HG03196 (cell line): Measurements from ENCODE around the gene SF3B4.

ENCODE experiments used
- ATAC-seq: cut with Tn5 transposase; IDR thresholded peaks from one replicate; pipeline ENCODE4 v1.9.1; 2021; ENCODE audit not compliant: unreplicated experiment

SF3B4 gene

GRCh38 chr1:149934356-149934755 lies 6.8 kb upstream of the SF3B4 start:
- ATAC-seq: no peak

DNA sequence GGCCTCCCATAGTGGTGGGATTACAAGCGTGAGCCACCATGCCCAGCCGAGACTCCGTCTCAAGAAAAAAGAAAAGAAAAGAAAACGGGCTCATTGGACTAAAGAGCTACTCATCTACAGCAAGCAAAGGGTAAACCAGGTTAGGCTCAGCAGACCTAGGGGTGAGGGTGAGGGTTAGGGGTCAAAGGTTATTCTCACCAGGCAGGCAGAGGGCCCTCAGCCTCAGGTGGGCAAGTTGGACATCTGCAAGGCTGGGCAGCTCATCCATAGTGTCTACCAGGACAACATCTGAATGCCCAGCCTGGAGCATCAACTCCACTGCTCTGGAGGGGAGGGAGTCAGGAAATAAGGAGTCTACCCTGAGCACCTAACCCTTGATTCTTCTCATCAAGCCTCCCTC lies 5.6 kb upstream of the SF3B4 start:
- no peak for ATAC-seq

- no peak for ATAC-seq
These were observed 4.9 kb upstream of the SF3B4 start for GRCh38 chr1:149932474-149932873.

DNA sequence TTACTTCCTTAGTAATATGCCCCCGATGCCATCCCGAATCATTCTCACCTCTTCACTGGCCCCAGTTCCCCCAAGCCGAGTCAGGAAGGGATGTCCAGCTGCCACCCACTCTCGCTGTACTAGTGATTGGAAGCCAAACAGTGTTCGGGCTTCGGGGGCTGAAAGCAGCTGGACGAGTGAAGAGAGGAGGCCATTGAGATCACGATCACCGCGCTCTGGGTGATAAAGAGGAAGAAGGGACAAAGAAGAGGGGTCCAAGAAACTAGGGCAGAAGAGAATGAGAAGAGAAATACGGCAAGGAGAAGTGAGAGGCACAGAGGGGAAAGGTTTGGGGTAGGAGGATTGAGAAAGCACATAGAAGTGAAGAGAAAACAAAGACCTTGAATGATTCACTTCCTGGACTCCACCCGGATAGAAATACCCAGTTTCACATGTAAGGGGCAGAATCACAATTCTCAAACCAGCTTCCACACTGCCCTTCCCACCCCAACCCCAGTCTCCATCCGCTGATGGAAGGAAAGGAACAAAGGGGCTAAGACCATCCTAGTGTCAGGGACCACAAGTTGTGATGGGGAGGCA lies 3.7 kb upstream of the SF3B4 start:
- ATAC-seq: no peak

DNA sequence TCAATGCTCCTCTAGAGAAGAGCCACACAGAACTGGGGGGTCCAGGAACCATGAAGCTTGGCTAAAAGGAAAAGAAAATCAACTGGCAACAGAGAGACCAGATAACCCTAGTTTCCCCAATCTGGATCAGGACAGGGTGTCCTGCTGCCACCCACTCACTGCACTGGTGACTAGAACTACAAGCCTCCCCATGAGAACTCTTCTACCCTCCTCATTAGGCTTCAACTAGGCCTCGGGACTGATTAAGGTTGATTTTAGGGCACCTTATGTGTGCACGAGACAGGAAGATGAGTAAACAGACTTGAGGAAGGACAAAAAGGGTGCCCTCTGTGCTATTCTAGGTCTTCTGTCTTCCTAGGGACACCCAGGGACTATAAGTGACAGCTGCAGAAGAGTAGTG lies 2.3 kb upstream of the SF3B4 start:
- ATAC-seq: no peak

DNA sequence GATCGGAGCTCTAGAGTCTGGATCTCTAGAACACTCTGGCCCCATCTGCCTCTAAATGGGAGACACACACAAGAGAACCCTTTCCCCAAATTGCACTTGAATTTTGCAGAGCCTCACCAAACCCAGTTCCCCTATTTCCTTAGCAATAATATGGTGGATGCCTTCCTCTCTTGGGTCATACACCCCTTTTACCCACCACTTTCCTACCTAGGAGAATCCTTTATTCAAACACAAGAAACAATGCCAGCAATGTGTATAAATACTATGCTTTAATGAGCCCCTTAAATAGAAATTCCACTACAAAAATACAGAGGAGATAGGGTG lies 760 bp upstream of the SF3B4 start:
- ATAC-seq: no peak

- no peak for ATAC-seq
These were observed 494 bp downstream of the SF3B4 start for GRCh38 chr1:149927056-149927562.

DNA sequence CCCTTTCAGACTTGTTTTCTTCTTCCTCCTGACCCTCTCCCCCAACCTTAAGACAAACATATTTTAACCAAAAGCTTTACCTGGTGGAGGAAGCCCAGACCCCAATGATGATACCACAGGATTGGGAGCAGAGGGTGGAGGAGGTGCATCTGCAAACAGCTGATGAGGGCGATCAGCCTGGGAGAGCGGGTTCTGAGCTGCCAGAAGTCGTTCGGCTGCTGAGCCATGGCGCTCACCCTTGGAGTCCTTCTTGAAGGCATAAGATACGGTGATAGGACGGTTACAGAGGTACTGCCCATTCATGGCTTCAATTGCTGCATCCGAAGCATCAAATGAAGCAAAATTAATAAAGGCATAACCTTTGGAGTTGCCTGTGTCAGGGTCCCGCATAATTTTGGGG lies 1.3 kb downstream of the SF3B4 start:
- no peak for ATAC-seq

DNA sequence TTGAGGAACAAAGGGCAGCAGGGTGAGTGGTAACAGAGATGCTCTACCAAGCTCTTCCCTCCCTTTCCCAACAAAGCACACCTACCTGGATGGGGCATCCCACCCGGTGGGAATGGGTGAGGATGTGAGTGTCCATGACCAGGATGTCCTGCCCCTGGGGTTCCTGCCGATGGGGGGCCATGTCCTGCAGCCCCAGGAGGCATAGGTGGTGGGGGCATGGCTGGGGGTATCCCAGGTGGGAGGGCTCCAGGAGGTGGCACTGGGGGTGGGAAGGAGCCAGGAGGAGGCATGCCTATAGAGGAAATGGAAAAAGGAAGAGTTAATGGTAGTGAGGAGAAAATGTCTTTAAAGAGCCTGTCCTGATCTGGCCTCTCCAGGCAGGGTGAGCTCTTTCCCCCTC lies 1.9 kb downstream of the SF3B4 start:
- ATAC-seq: no peak

GRCh38 chr1:149925345-149925744 lies 2.3 kb downstream of the SF3B4 start:
- no peak for ATAC-seq

DNA sequence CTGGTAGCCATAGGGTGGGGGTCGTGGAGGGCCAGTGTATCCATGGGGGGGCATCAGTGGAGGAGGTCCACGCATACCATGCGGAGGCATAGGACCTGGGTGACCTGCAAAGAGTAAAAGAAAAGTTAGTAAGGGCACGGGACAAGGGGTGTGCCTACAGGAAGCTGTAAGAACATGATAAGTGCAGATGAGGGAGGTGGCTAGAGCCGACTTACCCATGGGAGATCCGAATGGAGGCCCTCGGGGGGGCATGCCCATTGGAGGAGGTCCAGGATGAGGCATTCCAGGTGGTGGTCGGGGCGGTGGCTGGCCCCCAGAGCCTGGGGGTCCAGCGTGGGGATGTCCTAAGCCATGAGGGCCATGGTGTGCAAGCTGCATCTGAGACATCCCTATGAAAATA lies 4.0 kb downstream of the SF3B4 start:
- no peak for ATAC-seq

GRCh38 chr1:149917571-149918144 lies 9.9 kb downstream of the SF3B4 start, which contains the start of gene SV2A:
TSS of gene SV2A (minus strand) at chr1:149917844. CDS start at chr1:149913840, 4,004 bp downstream.
- no peak for ATAC-seq

DNA sequence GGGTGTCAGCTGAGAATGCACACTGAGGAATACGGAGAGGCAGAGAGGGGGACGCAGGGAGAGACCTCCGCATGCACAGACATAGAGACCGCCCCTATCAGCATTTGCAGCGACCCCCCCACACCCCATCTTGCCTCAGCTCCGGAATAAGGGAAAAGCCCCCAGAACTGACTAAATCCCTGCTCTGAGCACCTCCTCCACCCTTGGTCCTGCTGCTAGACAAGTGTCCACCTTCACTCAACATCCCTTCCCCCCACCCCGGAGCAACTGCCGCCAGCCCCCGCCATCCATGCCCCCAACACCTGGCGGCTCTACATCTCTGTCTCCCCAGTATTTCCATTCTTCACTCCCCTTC lies 10.7 kb downstream of the SF3B4 start:
- no peak for ATAC-seq

DNA sequence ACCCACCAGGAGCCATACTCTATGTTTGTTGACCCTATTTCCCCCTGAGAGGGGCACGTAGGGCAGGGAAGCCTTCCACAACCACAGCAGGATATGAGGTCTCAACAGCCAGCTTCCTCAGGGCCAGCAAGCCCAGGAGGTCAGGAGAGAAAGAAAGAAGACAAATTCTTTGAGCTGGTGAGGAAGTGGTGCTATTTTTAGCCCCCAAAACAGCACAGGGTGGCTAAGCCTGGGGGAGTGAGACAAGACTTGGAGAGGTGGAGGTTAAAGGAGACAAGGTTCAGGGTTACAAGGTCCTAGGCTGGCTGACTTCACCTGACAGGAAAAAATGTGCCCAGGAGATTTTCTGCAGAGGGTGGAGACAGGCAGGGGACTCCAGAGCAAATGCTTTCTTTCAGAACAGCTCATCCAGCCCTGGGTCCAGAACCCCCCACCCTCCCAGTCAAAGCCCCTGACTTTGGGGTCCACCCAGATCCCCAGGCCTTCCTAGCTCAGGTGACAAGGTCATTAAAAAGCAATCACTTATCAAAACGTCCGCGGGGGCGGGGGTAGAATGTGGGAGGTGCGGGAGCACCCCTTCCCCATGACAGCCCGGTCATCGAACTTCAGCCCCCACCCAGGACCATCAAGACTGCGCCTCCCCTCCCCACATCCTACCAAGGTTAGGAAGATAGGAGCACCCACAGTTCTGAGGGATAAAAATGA lies 11.3 kb downstream of the SF3B4 start:
- no peak for ATAC-seq

DNA sequence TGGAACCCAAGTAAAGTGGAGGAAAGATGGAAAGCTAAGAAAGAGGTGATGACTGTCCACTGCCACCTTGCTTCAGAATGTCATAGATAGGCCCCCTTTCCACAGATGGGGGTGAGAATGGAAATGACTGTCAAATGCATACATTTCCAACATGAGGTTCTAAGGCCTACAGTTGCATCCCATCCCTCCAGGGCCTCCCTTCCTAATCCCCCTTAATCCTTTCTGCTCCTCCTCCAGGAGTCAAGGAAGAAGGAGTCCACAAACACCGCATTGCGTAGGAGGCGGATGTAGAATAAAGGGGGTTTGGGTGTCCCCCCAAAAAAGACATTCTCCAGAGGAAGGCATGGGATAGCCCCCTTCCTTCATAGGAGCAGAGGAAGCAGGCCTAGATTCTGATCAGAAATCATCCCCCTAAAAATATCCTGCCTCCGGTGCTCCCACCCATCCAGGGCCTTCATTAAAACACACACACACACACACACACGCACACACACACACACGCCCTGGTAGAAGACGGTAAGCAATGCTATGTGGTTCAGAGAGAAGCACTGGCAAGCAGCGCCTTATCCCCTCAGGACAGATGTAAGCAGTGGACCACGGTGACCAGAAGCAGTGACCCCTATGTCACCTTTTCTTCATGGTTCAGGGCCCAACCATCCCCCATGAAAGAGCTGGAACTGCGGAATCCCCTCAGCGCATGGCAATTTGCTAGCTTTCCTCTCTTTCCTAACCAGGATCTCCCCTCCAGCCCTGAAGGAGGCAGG lies 12.0 kb downstream of the SF3B4 start:
- ATAC-seq: no peak

DNA sequence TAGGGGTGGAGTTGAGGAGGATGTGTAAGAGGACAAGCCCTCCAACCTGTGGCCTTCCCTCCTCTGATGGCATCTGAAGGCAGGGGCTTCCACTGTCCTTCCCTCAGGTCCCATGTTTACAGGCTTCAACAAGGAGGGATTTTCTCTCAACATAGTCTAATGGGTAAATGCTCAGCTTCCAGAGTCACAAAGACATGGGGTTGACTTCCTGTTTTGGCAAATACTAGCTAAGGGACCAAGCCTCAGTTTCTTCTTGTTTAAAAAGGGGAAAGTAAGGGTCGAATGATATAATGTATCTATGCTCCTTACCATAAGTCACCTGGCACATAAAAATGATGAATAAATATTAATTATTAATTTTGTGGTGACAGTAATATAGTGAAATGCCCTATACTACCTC lies 13.1 kb downstream of the SF3B4 start:
- ATAC-seq: no peak

- no peak for ATAC-seq
These were observed 21.0 kb downstream of the SF3B4 start for GRCh38 chr1:149906570-149907075.

- no peak for ATAC-seq
These were observed 23.6 kb downstream of the SF3B4 start for GRCh38 chr1:149903836-149904491.

GRCh38 chr1:149899460-149900284 lies 27.9 kb downstream of the SF3B4 start, which contains the start of gene BOLA1:
TSS of gene BOLA1 (plus strand) at chr1:149899568. CDS start at chr1:149900060, 492 bp downstream.
- peak; percentile 93 for ATAC-seq

- no peak for ATAC-seq
These were observed 31.0 kb downstream of the SF3B4 start for GRCh38 chr1:149896575-149896974.
